GM20000 (cell line): ENCODE data around the gene TIAM2.

Experiments used
- DNase-seq: peaks from one replicate; pipeline ENCODE4 v3.0.0; 2012; ENCODE audit warnings: low spot score
- CTCF ChIP-seq: IDR thresholded peaks from 2 replicates; pipeline ENCODE4 v1.5.1; 2012; ENCODE audit warnings: mild to moderate bottlenecking, control low read depth; ENCODE audit errors: extremely low read depth, missing control alignments

Gene TIAM2

GRCh38 chr6:155260686-155261085 lies 265.6 kb downstream of the TIAM2 start:
- TF ChIP-seq CTCF: no peak
- DNase-seq: no peak

- no peak for DNase-seq
Observed at GRCh38 chr6:155261111-155261900, 266.2 kb downstream of the TIAM2 start.

GRCh38 chr6:155262655-155263054 lies 267.5 kb downstream of the TIAM2 start:
- TF ChIP-seq CTCF: no peak

More at GRCh38 chr6:155261111-155261900, 266.2 kb downstream of the TIAM2 start:
- no peak for TF ChIP-seq CTCF

GRCh38 chr6:155263373-155264063 lies 268.4 kb downstream of the TIAM2 start, which contains the start of gene CLDN20:
Gene CLDN20, plus strand, starts transcription at chr6:155264013. Its CDS starts 11,707 bp downstream, at chr6:155275720.
- TF ChIP-seq CTCF: no peak
- no peak for DNase-seq

More at GRCh38 chr6:155262655-155263054, 267.5 kb downstream of the TIAM2 start:
- no peak for DNase-seq

GRCh38 chr6:155264693-155265320 lies 269.7 kb downstream of the TIAM2 start:
- TF ChIP-seq CTCF: no peak
- no peak for DNase-seq

GRCh38 chr6:155265843-155266535 lies 270.9 kb downstream of the TIAM2 start:
- TF ChIP-seq CTCF: no peak
- DNase-seq: no peak
